Ishikawa (cell line): ENCODE data around the gene RPS3.

Experiments used
- CEBPB ChIP-seq: IDR thresholded peaks from 2 replicates; pipeline ENCODE4 v1.6.1; 2012
- CREB1 ChIP-seq: IDR thresholded peaks from 2 replicates; pipeline ENCODE4 v1.6.1; 2012; ENCODE audit warnings: low read depth
- EGR1 ChIP-seq: IDR thresholded peaks from 2 replicates; pipeline ENCODE4 v1.6.1; 2012
- EP300 ChIP-seq: IDR thresholded peaks from 2 replicates; pipeline ENCODE4 v1.6.1; 2012; ENCODE audit warnings: borderline replicate concordance
- FOXM1 ChIP-seq: IDR thresholded peaks from 2 replicates; pipeline ENCODE4 v1.6.1; 2012; ENCODE audit warnings: low read depth, borderline replicate concordance
- MAX ChIP-seq: IDR thresholded peaks from 2 replicates; pipeline ENCODE4 v1.6.1; 2012
- NFIC ChIP-seq: IDR thresholded peaks from 2 replicates; pipeline ENCODE4 v1.6.1; 2012
- RAD21 ChIP-seq: IDR thresholded peaks from 2 replicates; pipeline ENCODE4 v1.6.1; 2012; ENCODE audit warnings: low read depth
- REST ChIP-seq: IDR thresholded peaks from 2 replicates; pipeline ENCODE4 v1.6.1; 2012; ENCODE audit warnings: low read depth, mild to moderate bottlenecking
- TAF1 ChIP-seq: IDR thresholded peaks from 2 replicates; pipeline ENCODE4 v1.6.1; 2012; ENCODE audit warnings: low read depth, mild to moderate bottlenecking
- TCF12 ChIP-seq: IDR thresholded peaks from 2 replicates; pipeline ENCODE4 v1.6.1; 2012; ENCODE audit warnings: low read depth
- TEAD4 ChIP-seq: IDR thresholded peaks from 2 replicates; pipeline ENCODE4 v1.6.1; 2012
- USF1 ChIP-seq: IDR thresholded peaks from 2 replicates; pipeline ENCODE4 v1.6.1; 2012
- YY1 ChIP-seq: IDR thresholded peaks from 2 replicates; pipeline ENCODE4 v1.6.1; 2012; ENCODE audit warnings: low read depth
- ZBTB7A ChIP-seq: IDR thresholded peaks from 2 replicates; pipeline ENCODE4 v1.6.1; 2012; ENCODE audit warnings: low read depth

The RPS3 gene

GRCh38 chr11:75450826-75451821 lies 51.8 kb downstream of the RPS3 start:
- TF ChIP-seq RAD21 (peak; percentile 39; the same call in 1 of the 2 replicates), CREB1 (no peak), MAX (no peak)

GRCh38 chr11:75453916-75454655 lies 54.8 kb downstream of the RPS3 start:
- TF ChIP-seq TEAD4: peak; percentile 85
- TF ChIP-seq NFIC: peak; percentile 93
- no peak for TF ChIP-seq CREB1
- TF ChIP-seq TCF12: peak; percentile 68
- TF ChIP-seq ZBTB7A: no peak
- peak; percentile 84 for TF ChIP-seq EP300

- TF ChIP-seq REST: 0 out of 2 replicates have a peak, but pooled peaks have one; percentile 33
- peak; percentile 91 for TF ChIP-seq MAX
- no peak for TF ChIP-seq EGR1
- TF ChIP-seq NFIC: peak; percentile 100
- TF ChIP-seq USF1: peak; percentile 61
- TF ChIP-seq CREB1: 0 out of 2 replicates have a peak, but pooled peaks have one; percentile 22
- TF ChIP-seq TCF12: peak; percentile 100
- peak; percentile 74; the same call in 1 of the 2 replicates for TF ChIP-seq YY1
- TF ChIP-seq FOXM1: peak; percentile 99
- peak; percentile 43 for TF ChIP-seq RAD21
- TF ChIP-seq TEAD4: peak; percentile 97
- TF ChIP-seq TAF1: no peak
- TF ChIP-seq ZBTB7A: peak; percentile 61; the same call in 1 of the 2 replicates
- TF ChIP-seq CEBPB: peak; percentile 72; the same call in 1 of the 2 replicates
- TF ChIP-seq EP300: peak; percentile 100
These were observed 55.7 kb downstream of the RPS3 start for GRCh38 chr11:75454987-75455386.
